GM12872 (cell line): ENCODE measurements around the gene NFE2L3.

Experiments used
- TF ChIP-seq, protein P1 (sequence below): IDR thresholded peaks from 3 replicates; pipeline ENCODE4 v1.5.1; 2011; ENCODE audit warnings: low read depth, mild to moderate bottlenecking, low read length, moderate library complexity; ENCODE audit not compliant: insufficient read depth

The NFE2L3 gene

GRCh38 chr7:26149391-26149977 is 2.5 kb upstream of the NFE2L3 start:
- TF ChIP-seq, protein P1, sequence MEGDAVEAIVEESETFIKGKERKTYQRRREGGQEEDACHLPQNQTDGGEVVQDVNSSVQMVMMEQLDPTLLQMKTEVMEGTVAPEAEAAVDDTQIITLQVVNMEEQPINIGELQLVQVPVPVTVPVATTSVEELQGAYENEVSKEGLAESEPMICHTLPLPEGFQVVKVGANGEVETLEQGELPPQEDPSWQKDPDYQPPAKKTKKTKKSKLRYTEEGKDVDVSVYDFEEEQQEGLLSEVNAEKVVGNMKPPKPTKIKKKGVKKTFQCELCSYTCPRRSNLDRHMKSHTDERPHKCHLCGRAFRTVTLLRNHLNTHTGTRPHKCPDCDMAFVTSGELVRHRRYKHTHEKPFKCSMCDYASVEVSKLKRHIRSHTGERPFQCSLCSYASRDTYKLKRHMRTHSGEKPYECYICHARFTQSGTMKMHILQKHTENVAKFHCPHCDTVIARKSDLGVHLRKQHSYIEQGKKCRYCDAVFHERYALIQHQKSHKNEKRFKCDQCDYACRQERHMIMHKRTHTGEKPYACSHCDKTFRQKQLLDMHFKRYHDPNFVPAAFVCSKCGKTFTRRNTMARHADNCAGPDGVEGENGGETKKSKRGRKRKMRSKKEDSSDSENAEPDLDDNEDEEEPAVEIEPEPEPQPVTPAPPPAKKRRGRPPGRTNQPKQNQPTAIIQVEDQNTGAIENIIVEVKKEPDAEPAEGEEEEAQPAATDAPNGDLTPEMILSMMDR: no peak

DNA sequence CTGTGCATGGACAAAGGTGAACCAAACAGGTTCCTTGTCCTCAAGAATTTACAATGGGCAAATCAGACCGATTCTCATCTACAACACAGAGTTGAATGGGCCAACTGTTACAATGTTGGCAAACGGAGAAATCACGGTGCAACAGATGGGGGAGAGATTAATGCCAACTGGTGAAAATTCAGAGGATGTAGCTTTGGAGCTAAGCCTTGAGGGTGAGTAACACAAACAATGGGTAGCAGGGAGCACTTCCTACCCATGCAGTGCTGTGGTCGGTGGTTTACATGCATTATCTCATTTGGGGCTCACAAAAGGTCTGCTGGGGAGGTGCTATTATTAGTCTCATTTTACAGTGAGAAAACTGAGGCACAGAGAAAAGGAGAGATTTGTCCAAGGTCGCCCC is 902 bp upstream of the NFE2L3 start:
- TF ChIP-seq, protein P1: no peak

GRCh38 chr7:26151650-26151952 is 397 bp upstream of the NFE2L3 start:
- TF ChIP-seq, protein P1: no peak

- TF ChIP-seq, protein P1: 0 out of 3 replicates have a peak, but pooled peaks have one; percentile 1
Observed at GRCh38 chr7:26153241-26153822, 1.3 kb downstream of the NFE2L3 start.

- TF ChIP-seq, protein P1: no peak
Observed at GRCh38 chr7:26153823-26154783, 2.1 kb downstream of the NFE2L3 start.

DNA sequence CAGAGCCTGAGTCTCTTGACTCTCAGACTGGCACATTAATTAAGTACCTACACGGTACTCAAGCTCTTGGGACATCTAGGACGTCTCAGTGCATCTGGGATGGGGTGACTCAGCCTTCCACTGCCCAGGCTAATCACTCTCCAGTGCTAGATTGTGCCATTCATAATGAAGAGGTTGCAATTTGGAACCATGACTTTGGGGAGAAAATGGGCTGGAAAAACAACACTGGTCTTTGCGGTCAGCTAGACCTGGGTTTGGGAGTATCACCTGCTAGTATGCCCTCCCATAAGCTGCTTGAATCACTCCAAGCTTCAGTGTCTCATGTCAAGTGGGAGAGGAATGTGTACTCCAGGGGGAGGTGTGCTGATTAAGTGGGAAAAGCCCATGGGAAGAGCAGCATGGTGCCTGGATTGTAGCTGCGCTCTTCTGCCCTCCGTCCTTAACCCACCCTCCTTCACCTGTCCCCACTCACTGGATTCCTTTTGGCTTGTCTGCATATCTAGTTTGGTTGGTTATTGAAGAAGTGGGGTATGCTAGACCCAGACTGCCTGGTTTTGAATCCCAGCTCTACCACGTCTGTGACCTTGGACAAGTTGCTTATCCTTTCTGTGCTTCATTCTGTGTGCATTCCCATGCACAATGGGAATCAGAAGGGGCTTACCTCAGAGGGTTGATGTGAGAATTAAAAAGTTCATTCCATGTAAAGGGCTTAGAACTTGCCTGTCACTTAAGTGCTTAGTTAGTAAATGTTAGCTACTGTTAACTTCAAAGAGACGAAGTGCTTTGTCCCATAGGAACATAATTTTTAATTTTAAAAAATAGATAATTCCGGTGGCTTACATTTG is 3.8 kb downstream of the NFE2L3 start:
- TF ChIP-seq, protein P1: no peak
